ENCODE results near the gene DHCR7. TPM values are rescaled to one million over a fixed set of nuclear protein-coding genes. Genes with fewer than 3 reads are reported as not detected.

Gene DHCR7
- total RNA-seq, 1 experiment from 2014 or later, result 211 TPM

GRCh38 chr11:71430166-71430565 is 18.0 kb downstream of the DHCR7 start:
- DNase-seq, result no peak
- intact Hi-C loops (cut with micrococcal nuclease; ENCODE audit: unreplicated experiment), result no loop called here
- H3K27ac Mint-ChIP-seq (ENCODE audit: unreplicated experiment), result no peak overlapping the region
- H3K4me3 Mint-ChIP-seq (ENCODE audit: low read depth, unreplicated experiment), result no peak overlapping the region
- CTCF ChIA-PET, result interaction anchor here (0.8 kb wide), 1 partner anchor 11 kb away, joined by 5 read pairs; no protein-coding TSS in a partner anchor
- H3K4me1 Mint-ChIP-seq (ENCODE audit: low read depth, unreplicated experiment), result peaks cover 12% of the 10 kb centered on the region
- peaks cover 29% of the 10 kb centered on the region for H3K36me3 Mint-ChIP-seq (ENCODE audit: insufficient read depth, unreplicated experiment)
- TF ChIP-seq CTCF (IDR thresholded peaks at IDR 0.05; ENCODE audit: unreplicated experiment), result no peak
- no peaks in the 10 kb centered on the region for H3K9me3 Mint-ChIP-seq (ENCODE audit: low read depth, unreplicated experiment)
- no peaks in the 10 kb centered on the region for H3K27me3 Mint-ChIP-seq (ENCODE audit: unreplicated experiment)
- no TSS peak for BruUV-seq (replicated peaks)

- TF ChIP-seq CTCF (IDR thresholded peaks at IDR 0.05; ENCODE audit: unreplicated experiment), result no peak
- BruUV-seq (replicated peaks), result no TSS peak
- Mint-ChIP-seq H3K36me3 (ENCODE audit: insufficient read depth, unreplicated experiment) (peaks cover 24% of the 10 kb centered on the region), H3K27ac (ENCODE audit: unreplicated experiment) (no peak overlapping the region), H3K4me1 (ENCODE audit: low read depth, unreplicated experiment) (peaks cover 12% of the 10 kb centered on the region), H3K9me3 (ENCODE audit: low read depth, unreplicated experiment) (no peaks in the 10 kb centered on the region), H3K4me3 (ENCODE audit: low read depth, unreplicated experiment) (no peak overlapping the region), H3K27me3 (ENCODE audit: unreplicated experiment) (no peaks in the 10 kb centered on the region)
- intact Hi-C loops (cut with micrococcal nuclease; ENCODE audit: unreplicated experiment), result no loop called here
- DNase-seq, result no peak
- CTCF ChIA-PET, result interaction anchor here (0.8 kb wide), 1 partner anchor 11 kb away, joined by 5 read pairs; no protein-coding TSS in a partner anchor
These were observed 18.5 kb downstream of the DHCR7 start for GRCh38 chr11:71429701-71430100.

GRCh38 chr11:71428861-71429435 is 19.2 kb downstream of the DHCR7 start:
- BruUV-seq (replicated peaks), result no TSS peak

GRCh38 chr11:71426413-71426812 is 21.8 kb downstream of the DHCR7 start:
- no TSS peak for BruUV-seq (replicated peaks)
- no peak overlapping the region for H3K27ac Mint-ChIP-seq (ENCODE audit: unreplicated experiment)
- H3K4me1 Mint-ChIP-seq (ENCODE audit: low read depth, unreplicated experiment), result peaks cover 12% of the 10 kb centered on the region
- H3K36me3 Mint-ChIP-seq (ENCODE audit: insufficient read depth, unreplicated experiment), result peaks cover 10% of the 10 kb centered on the region
- no peak for DNase-seq
- CTCF ChIA-PET, result interaction anchor here (0.7 kb wide), 1 partner anchor 663 kb away, joined by 4 read pairs; no protein-coding TSS in a partner anchor
- no peaks in the 10 kb centered on the region for H3K27me3 Mint-ChIP-seq (ENCODE audit: unreplicated experiment)
- TF ChIP-seq CTCF (IDR thresholded peaks at IDR 0.05; ENCODE audit: unreplicated experiment), result no peak
- intact Hi-C loops (cut with micrococcal nuclease; ENCODE audit: unreplicated experiment), result no loop called here
- H3K9me3 Mint-ChIP-seq (ENCODE audit: low read depth, unreplicated experiment), result no peaks in the 10 kb centered on the region
- no peak overlapping the region for H3K4me3 Mint-ChIP-seq (ENCODE audit: low read depth, unreplicated experiment)

More at GRCh38 chr11:71428861-71429435, 19.2 kb downstream of the DHCR7 start:
- peaks cover 17% of the 10 kb centered on the region for H3K36me3 Mint-ChIP-seq (ENCODE audit: insufficient read depth, unreplicated experiment)
- no peak overlapping the region for H3K27ac Mint-ChIP-seq (ENCODE audit: unreplicated experiment)
- no peak for TF ChIP-seq CTCF (IDR thresholded peaks at IDR 0.05; ENCODE audit: unreplicated experiment)
- CTCF ChIA-PET, result no interaction called here
- H3K4me3 Mint-ChIP-seq (ENCODE audit: low read depth, unreplicated experiment), result no peak overlapping the region
- no peak for DNase-seq
- H3K9me3 Mint-ChIP-seq (ENCODE audit: low read depth, unreplicated experiment), result no peaks in the 10 kb centered on the region
- intact Hi-C loops (cut with micrococcal nuclease; ENCODE audit: unreplicated experiment), result no loop called here
- peaks cover 12% of the 10 kb centered on the region for H3K4me1 Mint-ChIP-seq (ENCODE audit: low read depth, unreplicated experiment)
- no peaks in the 10 kb centered on the region for H3K27me3 Mint-ChIP-seq (ENCODE audit: unreplicated experiment)
